ENCODE measurements around the gene GLI3.

GLI3 gene

DNA sequence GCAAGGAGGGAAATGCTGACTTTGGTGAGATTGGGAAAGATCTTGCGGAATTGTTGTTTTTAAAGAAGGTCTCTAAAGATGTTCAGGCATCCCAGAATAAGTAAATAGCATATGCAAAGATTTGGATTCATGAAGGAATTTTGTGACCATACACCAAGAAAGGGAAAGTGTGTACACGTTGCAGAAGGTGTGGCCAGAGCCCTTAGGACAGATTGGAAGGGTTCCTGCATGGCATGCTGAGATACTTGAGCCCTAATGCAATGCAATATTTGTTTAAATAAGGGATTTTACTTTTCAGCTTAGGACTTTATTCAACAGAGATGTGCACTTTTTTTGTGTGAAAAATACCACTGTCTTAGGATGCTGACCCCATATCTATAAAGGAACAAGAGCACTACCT, 314.6 kb downstream of the GLI3 start:
- H3K36me3 Mint-ChIP-seq (ENCODE audit: insufficient read depth): no peaks in the 10 kb centered on the region
- peaks cover 34% of the 10 kb centered on the region for H3K27me3 Mint-ChIP-seq
- DNase-seq (ENCODE audit: low spot score in 2 of 2): no peak
- no peaks in the 10 kb centered on the region for H3K9me3 Mint-ChIP-seq
- ATAC-seq (replicated peaks; ENCODE audit: extremely low read depth, poor library complexity, severe bottlenecking): no peak
- no peak overlapping the region for H3K27ac Mint-ChIP-seq (ENCODE audit: low read depth)
- no peaks in the 10 kb centered on the region for H3K4me1 Mint-ChIP-seq
- H3K4me3 Mint-ChIP-seq: no peak overlapping the region

DNA sequence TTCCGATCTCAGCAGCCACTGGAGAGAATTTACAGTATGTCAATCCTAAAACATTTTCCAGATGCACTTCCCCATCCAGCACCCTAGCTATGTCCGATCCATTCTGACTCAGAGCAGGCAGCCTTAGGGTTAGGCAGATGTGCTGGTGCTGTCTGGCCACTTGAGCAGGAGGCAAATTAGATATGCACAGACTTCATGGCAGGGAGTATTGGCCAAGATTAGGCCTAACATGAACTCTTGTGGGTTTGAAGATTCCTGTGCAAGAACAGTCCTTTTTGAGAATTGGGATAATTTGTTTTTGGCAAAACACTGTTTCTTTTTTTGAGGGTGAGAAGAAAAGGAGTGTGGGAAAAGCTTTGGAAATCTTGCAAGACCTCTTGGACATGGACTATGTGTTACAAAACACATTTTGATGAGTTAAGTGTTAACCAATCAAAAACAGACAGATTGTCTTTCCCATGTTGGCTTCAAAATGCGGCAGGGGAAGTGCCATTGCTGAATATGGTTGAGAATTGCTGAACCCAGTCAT, 315.5 kb downstream of the GLI3 start:
- Mint-ChIP-seq H3K27ac (ENCODE audit: low read depth) (no peak overlapping the region), H3K27me3 (peaks cover 31% of the 10 kb centered on the region), H3K4me1 (no peaks in the 10 kb centered on the region), H3K4me3 (no peak overlapping the region), H3K36me3 (ENCODE audit: insufficient read depth) (no peaks in the 10 kb centered on the region), H3K9me3 (no peaks in the 10 kb centered on the region)
- ATAC-seq (replicated peaks; ENCODE audit: extremely low read depth, poor library complexity, severe bottlenecking) (no peak), DNase-seq (ENCODE audit: low spot score in 2 of 2) (no peak)

DNA sequence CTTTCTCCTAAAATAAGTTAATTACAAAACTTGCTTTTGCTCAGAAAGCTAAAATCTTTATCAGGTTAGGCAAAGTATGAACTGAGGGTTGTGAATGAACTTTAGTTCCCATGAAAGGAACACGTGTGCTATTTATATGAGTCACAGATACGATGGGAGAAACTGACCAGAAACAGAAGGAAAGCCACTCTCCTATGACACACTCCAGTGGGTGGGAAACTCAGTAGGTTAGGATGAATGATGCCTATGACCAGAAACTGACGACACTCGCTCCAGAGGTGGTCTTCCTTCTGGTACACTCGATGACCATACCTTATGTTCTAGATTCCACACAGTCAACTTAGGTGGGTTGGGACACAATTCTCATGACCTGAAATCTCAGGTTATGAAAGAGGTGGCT, 318.4 kb downstream of the GLI3 start:
- H3K27me3 Mint-ChIP-seq: peaks cover 31% of the 10 kb centered on the region
- ATAC-seq (replicated peaks; ENCODE audit: extremely low read depth, poor library complexity, severe bottlenecking) (no peak), DNase-seq (ENCODE audit: low spot score in 2 of 2) (no peak)
- H3K4me1 Mint-ChIP-seq: no peaks in the 10 kb centered on the region
- H3K9me3 Mint-ChIP-seq: no peaks in the 10 kb centered on the region
- H3K36me3 Mint-ChIP-seq (ENCODE audit: insufficient read depth): no peaks in the 10 kb centered on the region
- no peak overlapping the region for H3K4me3 Mint-ChIP-seq
- H3K27ac Mint-ChIP-seq (ENCODE audit: low read depth): no peak overlapping the region

DNA sequence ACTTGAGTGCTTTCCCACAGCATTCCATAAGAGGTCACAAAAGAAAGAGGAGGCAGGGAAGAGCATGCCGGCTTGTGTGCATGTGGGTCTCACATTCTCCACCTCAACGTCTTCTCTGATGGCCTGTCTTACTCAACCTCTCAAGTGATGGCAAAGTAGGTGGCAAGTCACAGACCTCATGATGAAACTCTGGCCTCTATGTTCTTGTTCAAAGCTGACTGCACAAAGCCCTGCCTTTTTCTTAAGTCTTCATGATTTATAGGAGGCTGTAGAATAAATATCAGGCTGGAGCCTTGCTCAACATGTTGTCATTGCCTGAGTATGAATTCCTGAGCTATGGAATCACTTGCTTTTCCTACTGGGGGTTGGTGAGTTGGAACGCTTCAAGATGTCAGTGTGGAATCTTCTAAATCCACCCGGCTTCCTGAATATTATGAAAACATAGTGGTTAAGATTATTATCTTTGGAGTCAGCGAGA, 320.5 kb downstream of the GLI3 start:
- H3K9me3 Mint-ChIP-seq: no peaks in the 10 kb centered on the region
- no peak overlapping the region for H3K27ac Mint-ChIP-seq (ENCODE audit: low read depth)
- peaks cover 16% of the 10 kb centered on the region for H3K27me3 Mint-ChIP-seq
- no peaks in the 10 kb centered on the region for H3K4me1 Mint-ChIP-seq
- H3K36me3 Mint-ChIP-seq (ENCODE audit: insufficient read depth): no peaks in the 10 kb centered on the region
- DNase-seq (ENCODE audit: low spot score in 2 of 2) (no peak), ATAC-seq (replicated peaks; ENCODE audit: extremely low read depth, poor library complexity, severe bottlenecking) (no peak)
- no peak overlapping the region for H3K4me3 Mint-ChIP-seq

DNA sequence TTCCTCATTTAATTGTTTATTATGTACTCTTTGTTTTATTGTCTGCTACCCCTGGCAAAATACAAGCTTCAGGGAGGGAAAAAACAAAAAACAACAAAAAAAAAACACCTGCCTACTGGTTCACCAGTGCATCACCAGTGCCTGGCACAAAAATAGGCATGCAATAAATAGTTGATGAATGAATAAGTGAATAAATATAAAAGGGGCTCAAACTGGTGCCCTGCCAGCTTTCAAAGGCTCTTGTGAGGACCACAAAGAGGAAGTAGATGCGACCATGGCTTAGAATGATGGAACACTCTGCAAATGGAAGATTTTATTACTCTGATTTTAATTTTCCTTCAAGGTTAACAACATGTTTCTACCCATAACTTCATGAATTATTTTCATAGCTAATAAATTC, 321.1 kb downstream of the GLI3 start:
- Mint-ChIP-seq H3K27me3 (peaks cover 10% of the 10 kb centered on the region), H3K4me3 (no peak overlapping the region), H3K9me3 (no peaks in the 10 kb centered on the region), H3K4me1 (no peaks in the 10 kb centered on the region), H3K36me3 (ENCODE audit: insufficient read depth) (peaks cover 1% of the 10 kb centered on the region), H3K27ac (ENCODE audit: low read depth) (no peak overlapping the region)
- no peak for DNase-seq (ENCODE audit: low spot score in 2 of 2)
- no peak for ATAC-seq (replicated peaks; ENCODE audit: extremely low read depth, poor library complexity, severe bottlenecking)

DNA sequence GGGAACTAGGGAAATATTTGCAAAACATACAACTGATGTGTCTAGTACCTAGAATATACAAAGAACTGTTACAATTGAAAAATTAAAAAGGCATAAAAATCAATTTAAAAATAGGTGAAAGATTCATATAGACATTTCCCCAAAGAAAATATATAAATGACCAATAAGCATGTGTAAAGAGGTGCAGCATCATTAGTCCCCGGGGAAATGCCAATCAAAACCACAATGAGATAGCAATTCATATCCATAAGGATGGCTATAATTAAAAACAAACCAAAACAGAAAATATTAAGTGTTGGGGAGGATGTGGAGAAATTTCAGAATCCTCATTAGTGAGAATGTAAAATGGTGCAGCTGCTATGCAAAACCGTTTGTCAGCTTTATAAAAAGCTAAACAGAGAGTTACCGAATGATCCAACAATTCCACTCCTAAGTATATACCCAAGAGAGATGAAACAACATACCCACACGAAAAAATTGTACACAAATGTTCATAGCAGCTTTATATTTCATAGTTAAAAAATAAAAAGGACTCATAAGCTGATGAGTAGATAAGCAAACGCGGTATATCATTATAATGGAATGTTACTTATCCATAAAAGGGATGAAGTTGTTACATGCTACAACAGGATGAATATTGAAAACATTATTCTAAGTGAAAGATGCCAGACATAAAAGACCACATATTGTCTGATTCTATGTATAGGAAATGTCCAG, 324.0 kb downstream of the GLI3 start:
- Mint-ChIP-seq H3K36me3 (ENCODE audit: insufficient read depth) (peaks cover 2% of the 10 kb centered on the region), H3K27ac (ENCODE audit: low read depth) (no peak overlapping the region), H3K4me1 (no peaks in the 10 kb centered on the region), H3K4me3 (no peak overlapping the region), H3K27me3 (peaks cover 11% of the 10 kb centered on the region), H3K9me3 (no peaks in the 10 kb centered on the region)
- no peak for DNase-seq (ENCODE audit: low spot score in 2 of 2)
- ATAC-seq (replicated peaks; ENCODE audit: extremely low read depth, poor library complexity, severe bottlenecking): no peak

DNA sequence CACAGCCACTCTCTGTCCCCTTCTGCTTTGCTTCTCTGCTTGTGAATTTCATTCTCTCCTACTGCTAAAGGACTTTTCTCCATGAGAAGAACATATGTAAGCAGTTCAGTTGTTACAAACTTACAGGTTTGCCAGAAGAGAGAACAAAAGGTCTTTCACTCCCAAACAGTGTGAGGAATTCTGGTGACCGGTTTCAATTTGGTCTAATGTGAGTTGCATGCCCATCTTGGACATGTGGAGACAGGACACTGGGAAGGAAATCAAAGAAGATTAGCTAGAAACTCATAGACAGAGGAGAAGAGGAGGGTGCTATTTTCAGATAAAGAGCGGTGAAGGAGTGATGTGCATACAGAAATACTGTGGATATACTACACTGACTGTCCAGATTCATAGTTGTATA, 324.6 kb downstream of the GLI3 start:
- peaks cover 13% of the 10 kb centered on the region for H3K27me3 Mint-ChIP-seq
- no peak overlapping the region for H3K27ac Mint-ChIP-seq (ENCODE audit: low read depth)
- H3K9me3 Mint-ChIP-seq: no peaks in the 10 kb centered on the region
- H3K36me3 Mint-ChIP-seq (ENCODE audit: insufficient read depth): peaks cover 2% of the 10 kb centered on the region
- no peaks in the 10 kb centered on the region for H3K4me1 Mint-ChIP-seq
- H3K4me3 Mint-ChIP-seq: no peak overlapping the region
- DNase-seq (ENCODE audit: low spot score in 2 of 2) (no peak), ATAC-seq (replicated peaks; ENCODE audit: extremely low read depth, poor library complexity, severe bottlenecking) (no peak)

DNA sequence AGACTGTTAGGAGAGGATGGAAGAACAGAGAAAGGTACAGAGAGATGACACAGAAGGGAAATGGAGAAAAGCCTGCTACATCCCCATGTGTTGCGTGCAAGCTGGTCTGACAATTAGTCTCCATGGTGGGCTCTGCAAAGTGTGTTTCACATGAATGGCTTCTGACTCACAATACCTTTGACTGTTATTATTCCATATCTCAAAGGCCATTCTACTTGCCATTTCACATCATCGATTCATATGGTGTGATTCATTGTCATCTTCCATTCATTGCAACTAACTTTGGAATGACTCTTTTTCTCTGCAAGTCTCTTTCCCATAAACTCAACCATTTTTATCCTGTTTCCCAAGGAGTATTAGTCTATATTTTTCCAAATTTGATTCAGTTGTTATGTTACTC, 325.2 kb downstream of the GLI3 start:
- peaks cover 2% of the 10 kb centered on the region for H3K36me3 Mint-ChIP-seq (ENCODE audit: insufficient read depth)
- no peak for ATAC-seq (replicated peaks; ENCODE audit: extremely low read depth, poor library complexity, severe bottlenecking)
- H3K27ac Mint-ChIP-seq (ENCODE audit: low read depth): no peak overlapping the region
- peaks cover 19% of the 10 kb centered on the region for H3K27me3 Mint-ChIP-seq
- no peak overlapping the region for H3K4me3 Mint-ChIP-seq
- no peak for DNase-seq (ENCODE audit: low spot score in 2 of 2)
- peaks cover under 1% of the 10 kb centered on the region for H3K9me3 Mint-ChIP-seq
- no peaks in the 10 kb centered on the region for H3K4me1 Mint-ChIP-seq

All from central memory CD8-positive, alpha-beta T cell (primary cell).